ENCODE measurements around the gene GUCY1B1.

Gene GUCY1B1

DNA sequence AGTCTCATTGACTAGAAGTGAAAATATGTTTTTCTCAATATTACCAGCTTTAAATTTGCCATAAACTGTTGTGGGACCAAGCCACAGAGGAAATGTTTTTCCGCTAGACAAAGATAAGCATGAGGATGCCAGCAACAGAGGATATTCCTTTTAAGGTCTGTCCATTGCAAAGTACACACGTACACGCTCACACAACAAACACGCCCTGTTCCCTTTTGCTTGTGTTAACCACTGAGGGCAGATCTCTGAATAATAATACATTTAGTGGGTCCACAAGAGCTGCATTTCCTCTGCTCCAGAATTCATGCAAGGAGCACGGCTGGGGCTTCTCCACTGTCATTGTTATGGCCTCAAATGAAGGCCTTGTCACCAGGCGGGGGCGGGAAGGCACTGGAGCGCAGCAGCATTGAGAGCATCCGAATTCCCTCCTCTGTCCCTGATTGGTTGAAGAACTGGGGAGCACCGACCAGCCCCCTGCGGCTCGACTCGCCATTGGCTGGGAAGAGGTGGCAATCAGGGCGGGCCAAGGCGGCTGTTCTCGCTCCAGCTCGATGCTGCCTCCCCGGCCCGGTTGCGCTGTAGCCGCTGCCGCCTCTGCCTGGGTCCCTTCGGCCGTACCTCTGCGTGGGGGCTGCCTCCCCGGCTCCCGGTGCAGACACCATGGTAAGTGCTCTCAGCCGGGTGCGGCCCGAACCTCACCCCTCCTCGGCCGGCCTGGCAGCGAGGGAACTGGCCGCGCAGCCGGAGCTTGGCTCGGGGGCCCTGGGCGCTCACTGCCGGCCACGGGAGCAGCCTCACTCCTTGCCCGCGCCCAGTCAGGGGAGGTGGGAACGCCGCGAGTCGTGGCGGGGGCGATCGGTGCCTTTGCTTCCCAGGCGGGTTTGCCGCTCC lies at the start of gene GUCY1B1:
TSS of gene GUCY1B1 (plus strand) at position 541 of the 891 bp plus-strand sequence. CDS start at position 661, 120 bp downstream.
- TF ChIP-seq POLR2A (IDR thresholded peaks at IDR 0.05; ENCODE audit: extremely low read depth, insufficient read length): no peak
- TF ChIP-seq, protein P1, sequence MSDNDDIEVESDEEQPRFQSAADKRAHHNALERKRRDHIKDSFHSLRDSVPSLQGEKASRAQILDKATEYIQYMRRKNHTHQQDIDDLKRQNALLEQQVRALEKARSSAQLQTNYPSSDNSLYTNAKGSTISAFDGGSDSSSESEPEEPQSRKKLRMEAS (IDR thresholded peaks at IDR 0.05; ENCODE audit: low read depth, low read length): no peak
- TF ChIP-seq, protein P2, sequence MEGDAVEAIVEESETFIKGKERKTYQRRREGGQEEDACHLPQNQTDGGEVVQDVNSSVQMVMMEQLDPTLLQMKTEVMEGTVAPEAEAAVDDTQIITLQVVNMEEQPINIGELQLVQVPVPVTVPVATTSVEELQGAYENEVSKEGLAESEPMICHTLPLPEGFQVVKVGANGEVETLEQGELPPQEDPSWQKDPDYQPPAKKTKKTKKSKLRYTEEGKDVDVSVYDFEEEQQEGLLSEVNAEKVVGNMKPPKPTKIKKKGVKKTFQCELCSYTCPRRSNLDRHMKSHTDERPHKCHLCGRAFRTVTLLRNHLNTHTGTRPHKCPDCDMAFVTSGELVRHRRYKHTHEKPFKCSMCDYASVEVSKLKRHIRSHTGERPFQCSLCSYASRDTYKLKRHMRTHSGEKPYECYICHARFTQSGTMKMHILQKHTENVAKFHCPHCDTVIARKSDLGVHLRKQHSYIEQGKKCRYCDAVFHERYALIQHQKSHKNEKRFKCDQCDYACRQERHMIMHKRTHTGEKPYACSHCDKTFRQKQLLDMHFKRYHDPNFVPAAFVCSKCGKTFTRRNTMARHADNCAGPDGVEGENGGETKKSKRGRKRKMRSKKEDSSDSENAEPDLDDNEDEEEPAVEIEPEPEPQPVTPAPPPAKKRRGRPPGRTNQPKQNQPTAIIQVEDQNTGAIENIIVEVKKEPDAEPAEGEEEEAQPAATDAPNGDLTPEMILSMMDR (IDR thresholded peaks at IDR 0.05; ENCODE audit: low read depth, low read length): no peak
- no peak for TF ChIP-seq MYC (IDR thresholded peaks at IDR 0.05; ENCODE audit: low read depth, low read length)
- no peak for DNase-seq (ENCODE audit: low read depth)
- no peak within 1 kb of the TSS for H3K4me3 ChIP-seq (ENCODE audit: low read depth, low read length)

DNA sequence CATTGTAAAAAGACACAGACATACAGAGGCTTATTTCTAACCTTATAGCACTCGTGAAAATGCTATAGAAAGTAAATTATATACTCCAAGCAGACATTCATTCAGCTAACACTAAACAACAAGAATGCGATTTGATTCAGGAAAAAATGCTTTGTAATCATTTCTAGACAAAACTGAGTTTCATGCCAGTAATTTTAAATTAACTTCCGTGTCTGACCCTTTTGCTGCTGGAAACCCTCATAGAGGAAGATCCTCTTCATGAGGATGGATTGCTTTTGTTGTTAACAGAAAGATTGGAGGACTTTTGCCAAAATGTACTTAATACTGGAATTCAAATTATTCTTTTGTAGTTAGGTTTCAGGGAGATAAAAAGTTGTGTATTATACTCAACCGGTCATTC lies 48.9 kb upstream of the GUCY1B1 start:
- no peak for DNase-seq (ENCODE audit: low read depth)
- no peak overlapping the region for H3K4me3 ChIP-seq (ENCODE audit: low read depth, low read length)
- TF ChIP-seq POLR2A (IDR thresholded peaks at IDR 0.05; ENCODE audit: extremely low read depth, insufficient read length) (no peak), MYC (IDR thresholded peaks at IDR 0.05; ENCODE audit: low read depth, low read length) (no peak)
- TF ChIP-seq, protein P1 (IDR thresholded peaks at IDR 0.05; ENCODE audit: low read depth, low read length): no peak
- TF ChIP-seq, protein P2 (IDR thresholded peaks at IDR 0.05; ENCODE audit: low read depth, low read length): no peak

DNA sequence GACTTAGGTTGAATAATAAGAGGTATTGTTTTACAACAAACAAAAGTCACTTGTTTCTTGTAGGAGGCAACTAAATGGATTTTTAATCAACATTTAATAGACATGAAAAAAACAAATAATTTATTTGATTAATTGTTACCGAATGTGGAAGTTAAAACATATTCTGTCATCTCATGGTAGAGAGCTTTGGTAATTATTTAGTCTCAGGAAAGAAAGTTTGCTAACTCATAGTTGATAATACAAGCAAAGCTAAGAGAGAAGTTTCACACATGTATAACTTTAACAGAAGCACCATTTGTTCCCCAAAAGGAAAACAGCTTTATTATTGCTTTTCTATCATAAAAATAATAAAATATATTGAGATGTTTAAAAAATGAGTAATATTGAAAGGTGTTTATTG lies 47.3 kb upstream of the GUCY1B1 start:
- DNase-seq (ENCODE audit: low read depth): no peak
- H3K4me3 ChIP-seq (ENCODE audit: low read depth, low read length): no peak overlapping the region
- TF ChIP-seq, protein P1 (IDR thresholded peaks at IDR 0.05; ENCODE audit: low read depth, low read length): no peak
- TF ChIP-seq, protein P2 (IDR thresholded peaks at IDR 0.05; ENCODE audit: low read depth, low read length): no peak
- TF ChIP-seq MYC (IDR thresholded peaks at IDR 0.05; ENCODE audit: low read depth, low read length) (no peak), POLR2A (IDR thresholded peaks at IDR 0.05; ENCODE audit: extremely low read depth, insufficient read length) (no peak)

DNA sequence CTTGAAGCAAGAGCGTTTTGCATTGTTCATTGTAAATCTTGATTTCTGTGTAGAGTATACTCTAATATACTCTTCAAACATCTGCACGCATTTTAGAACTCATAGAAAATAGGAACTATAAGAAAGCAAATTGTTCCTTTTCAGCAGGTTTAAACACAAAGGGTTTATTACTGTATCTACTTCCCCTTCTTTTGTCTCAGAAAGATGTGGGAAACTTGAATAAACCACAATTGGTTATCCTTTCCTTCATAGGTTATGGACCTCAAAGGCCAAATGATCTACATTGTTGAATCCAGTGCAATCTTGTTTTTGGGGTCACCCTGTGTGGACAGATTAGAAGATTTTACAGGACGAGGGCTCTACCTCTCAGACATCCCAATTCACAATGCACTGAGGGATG lies 46.0 kb upstream of the GUCY1B1 start:
- no peak overlapping the region for H3K4me3 ChIP-seq (ENCODE audit: low read depth, low read length)
- DNase-seq (ENCODE audit: low read depth): no peak
- TF ChIP-seq, protein P1 (IDR thresholded peaks at IDR 0.05; ENCODE audit: low read depth, low read length): no peak
- no peak for TF ChIP-seq POLR2A (IDR thresholded peaks at IDR 0.05; ENCODE audit: extremely low read depth, insufficient read length)
- TF ChIP-seq, protein P2 (IDR thresholded peaks at IDR 0.05; ENCODE audit: low read depth, low read length): no peak
- TF ChIP-seq MYC (IDR thresholded peaks at IDR 0.05; ENCODE audit: low read depth, low read length): no peak

DNA sequence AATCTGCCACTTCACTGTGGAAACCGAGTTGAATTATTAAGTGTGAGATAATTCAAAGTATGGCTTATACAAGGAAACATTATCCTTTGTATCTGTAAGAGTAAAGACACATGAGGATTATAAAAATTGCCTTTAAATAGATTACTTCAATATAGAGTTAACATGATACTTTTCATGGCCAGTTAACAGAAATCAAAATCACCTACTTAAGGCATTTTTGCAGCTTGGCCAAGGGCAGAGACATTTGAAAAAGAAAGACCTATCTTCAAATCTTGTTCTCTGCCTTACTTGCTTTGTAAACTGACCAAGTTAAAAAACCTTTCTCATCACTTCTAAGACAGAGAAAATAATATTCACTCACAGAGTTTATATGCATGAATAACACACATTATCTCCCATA lies 44.9 kb upstream of the GUCY1B1 start:
- no peak for DNase-seq (ENCODE audit: low read depth)
- H3K4me3 ChIP-seq (ENCODE audit: low read depth, low read length): no peak overlapping the region
- TF ChIP-seq, protein P2 (IDR thresholded peaks at IDR 0.05; ENCODE audit: low read depth, low read length): no peak
- TF ChIP-seq MYC (IDR thresholded peaks at IDR 0.05; ENCODE audit: low read depth, low read length) (no peak), POLR2A (IDR thresholded peaks at IDR 0.05; ENCODE audit: extremely low read depth, insufficient read length) (no peak)
- TF ChIP-seq, protein P1 (IDR thresholded peaks at IDR 0.05; ENCODE audit: low read depth, low read length): no peak
